Measurements from ENCODE around the gene ADGRV1.

The ADGRV1 gene

GRCh38 chr5:91179018-91179417, 620.4 kb downstream of the ADGRV1 start:
- H3K4me3 ChIP-seq (ENCODE audit: low read depth, low read length), result no peak overlapping the region

GRCh38 chr5:91180506-91180905, 621.9 kb downstream of the ADGRV1 start:
- no peak overlapping the region for H3K4me3 ChIP-seq (ENCODE audit: low read depth, low read length)

DNA sequence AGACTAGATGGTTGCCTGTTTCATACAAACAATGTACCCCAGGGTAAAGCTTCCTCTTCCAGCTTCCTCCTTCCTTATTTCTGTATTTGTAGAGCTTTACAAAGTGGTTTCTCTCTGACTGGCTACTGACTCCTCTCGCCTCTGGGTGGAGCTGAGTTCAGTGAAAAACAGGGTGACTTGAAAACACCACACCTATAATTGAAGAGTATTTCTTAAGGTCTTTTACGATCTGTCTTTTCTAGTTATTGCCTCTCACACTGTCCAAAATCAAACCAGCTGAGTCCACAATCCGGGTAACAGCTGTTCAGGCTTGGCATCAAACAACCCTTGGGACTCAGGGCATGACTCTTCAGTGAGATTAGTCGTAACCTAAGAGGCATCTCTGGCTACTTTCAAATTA, 624.2 kb downstream of the ADGRV1 start:
- no peak overlapping the region for H3K4me3 ChIP-seq (ENCODE audit: low read depth, low read length)

DNA sequence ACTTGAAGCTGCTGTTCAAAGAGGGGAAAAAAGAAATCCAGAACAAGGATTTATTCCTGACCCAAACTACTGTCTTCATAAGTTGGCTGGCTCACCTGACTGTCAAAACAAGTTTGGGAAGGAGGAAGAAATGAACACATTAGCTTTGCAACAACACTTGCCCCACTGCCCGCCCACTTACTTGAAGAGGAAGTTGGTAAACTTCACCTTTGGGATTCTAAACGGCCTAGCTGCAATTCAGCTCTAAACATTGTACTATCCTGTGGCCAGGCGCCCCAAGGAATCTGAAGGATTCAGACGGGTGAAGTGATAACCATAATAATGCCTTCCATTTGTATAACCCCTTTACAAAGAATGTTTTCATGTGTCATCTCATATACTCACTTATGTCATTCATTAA, 625.1 kb downstream of the ADGRV1 start:
- H3K4me3 ChIP-seq (ENCODE audit: low read depth, low read length), result no peak overlapping the region

DNA sequence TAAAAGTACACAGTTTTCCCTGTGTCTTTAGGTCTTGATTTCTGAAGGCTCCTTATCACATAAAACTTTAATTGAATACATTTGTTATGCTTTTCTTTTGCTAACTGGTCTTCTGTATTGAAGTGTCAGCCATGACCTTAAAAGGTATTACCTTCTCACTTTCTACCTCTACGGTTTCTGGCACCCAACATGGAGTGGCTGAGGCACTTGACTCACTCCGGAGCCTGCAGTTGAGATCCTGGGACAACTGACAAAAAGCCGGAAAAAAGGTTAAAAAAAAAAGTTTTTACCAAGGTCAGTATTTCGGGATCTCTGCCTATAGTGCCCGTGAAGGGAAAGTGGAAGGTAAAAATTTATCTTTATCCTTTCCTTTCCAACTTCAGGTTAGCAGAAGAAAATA, 627.5 kb downstream of the ADGRV1 start:
- H3K4me3 ChIP-seq (ENCODE audit: low read depth, low read length), result no peak overlapping the region

DNA sequence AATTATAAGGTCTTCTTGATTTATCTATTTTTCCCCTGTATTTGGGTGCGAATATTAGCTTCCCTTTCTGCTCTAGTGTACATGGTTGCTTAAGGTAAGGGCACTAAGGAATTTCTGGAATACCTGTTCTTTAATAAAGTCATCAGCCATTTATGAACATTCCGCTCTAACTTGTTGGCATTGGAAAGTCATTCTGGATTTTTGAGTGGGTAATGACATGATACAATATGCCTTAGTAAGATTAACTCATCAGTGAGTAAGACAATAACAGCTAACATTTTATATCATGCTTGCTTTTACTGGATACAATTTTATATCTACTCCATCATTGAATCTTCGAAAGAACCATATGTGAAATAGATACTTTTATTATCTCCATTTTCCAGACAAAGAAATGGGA, 628.4 kb downstream of the ADGRV1 start:
- no peak overlapping the region for H3K4me3 ChIP-seq (ENCODE audit: low read depth, low read length)

GRCh38 chr5:91188755-91189154, 630.2 kb downstream of the ADGRV1 start:
- no peak overlapping the region for H3K4me3 ChIP-seq (ENCODE audit: low read depth, low read length)

DNA sequence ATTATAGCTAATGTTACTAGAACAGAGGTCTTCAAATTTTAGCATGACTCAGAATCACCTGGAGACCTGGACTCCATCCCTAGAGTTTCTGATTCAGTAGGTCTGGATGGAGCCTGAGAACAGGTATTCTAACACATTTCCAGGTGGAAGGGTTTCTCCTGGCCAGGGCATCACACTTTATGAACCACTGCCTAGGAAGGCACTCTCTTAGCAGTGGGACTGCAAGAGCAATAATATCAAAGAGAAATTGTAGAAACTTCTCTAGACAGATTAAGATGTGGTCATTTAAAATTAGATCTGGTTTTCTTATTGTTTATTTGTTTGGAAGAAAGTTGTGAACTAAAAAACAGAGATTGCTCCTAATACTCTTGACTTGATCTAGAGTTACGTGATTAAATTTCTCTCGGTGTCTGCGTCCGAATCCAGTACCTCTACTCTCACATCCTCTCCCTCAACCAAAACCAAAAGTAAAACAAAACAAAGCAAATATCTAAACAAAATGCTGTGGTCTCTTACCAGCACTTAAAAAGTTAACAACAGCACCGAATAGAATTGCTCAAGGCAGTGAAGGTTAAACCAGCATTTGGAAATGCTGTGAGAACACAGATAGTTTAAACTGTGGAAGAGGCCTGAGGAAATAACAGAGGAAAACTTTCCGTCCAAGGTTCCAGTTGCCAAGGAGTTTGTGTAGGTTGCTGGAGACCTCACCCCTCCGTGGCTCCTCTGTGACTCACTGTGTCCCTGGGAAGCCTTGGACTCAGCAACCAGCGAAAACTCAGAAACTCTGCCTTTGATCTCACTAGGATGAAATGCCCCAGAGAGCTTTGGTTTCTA, 631.1 kb downstream of the ADGRV1 start:
- no peak overlapping the region for H3K4me3 ChIP-seq (ENCODE audit: low read depth, low read length)

- H3K4me3 ChIP-seq (ENCODE audit: low read depth, low read length), result no peak overlapping the region
Observed at GRCh38 chr5:91190314-91190690, 631.7 kb downstream of the ADGRV1 start.

DNA sequence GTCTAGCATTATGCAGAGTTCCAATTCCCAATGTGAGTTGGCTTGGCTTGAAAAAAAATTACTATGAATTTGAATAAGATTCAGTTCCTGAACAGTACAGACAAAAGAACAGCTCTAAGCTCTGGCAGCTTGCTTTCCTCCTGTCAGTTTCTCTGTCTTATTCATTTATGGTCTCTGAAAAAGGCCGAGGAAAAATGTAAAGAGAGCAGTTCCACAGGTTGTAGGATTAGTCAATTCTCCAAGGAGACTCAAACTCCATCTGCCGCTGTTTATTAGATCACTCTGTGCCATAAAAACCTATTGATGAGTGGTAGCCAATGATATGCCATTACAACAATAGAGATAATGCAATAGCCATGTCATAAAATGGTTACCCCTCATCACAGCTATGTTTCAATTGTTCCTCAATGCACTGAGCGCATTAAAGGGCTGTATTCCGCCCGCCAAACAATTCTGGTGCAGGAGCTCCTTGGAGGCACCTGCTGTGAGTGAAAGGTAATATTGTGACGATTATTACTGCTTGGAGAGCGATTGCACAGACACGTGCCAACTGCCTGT, 636.3 kb downstream of the ADGRV1 start:
- no peak overlapping the region for H3K4me3 ChIP-seq (ENCODE audit: low read depth, low read length)

DNA sequence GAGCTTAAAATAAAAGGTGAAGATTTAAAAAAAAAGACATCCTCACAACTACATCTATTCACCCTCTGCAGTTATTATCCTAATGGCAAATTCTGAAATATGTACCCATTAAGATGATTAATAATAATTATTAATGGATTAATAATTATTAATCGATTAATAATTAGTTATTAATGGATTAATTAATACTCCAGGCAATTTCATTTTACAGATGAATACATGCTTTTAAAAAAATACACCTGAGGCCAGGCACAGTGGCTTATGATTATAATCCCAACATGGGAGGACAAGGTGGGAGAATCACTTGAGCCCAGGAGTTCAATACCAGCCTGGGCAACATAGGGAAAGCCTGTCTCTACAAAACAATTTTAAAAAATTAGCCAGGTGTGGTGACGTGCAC, 642.1 kb downstream of the ADGRV1 start:
- H3K4me3 ChIP-seq (ENCODE audit: low read depth, low read length), result no peak overlapping the region

GRCh38 chr5:91206103-91206502, 647.5 kb downstream of the ADGRV1 start:
- no peak overlapping the region for H3K4me3 ChIP-seq (ENCODE audit: low read depth, low read length)

DNA sequence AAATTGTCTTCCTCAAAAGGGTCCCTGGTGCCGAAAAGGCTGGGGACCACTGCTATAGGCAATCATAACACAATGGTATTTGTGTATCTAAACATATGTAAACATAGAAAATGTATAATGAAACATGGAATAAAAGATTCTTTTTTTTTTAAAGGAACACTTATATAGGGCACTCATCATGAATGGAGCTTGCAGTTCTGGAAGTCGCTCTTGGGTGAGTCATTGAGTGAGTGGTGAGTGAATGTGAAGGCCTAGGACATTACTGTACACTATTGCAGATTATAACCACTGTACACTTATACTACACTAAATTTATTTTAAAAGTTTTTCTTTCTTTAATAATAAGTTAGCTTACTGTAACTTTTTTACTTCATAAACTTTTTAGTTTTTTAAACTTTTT, 648.1 kb downstream of the ADGRV1 start:
- no peak overlapping the region for H3K4me3 ChIP-seq (ENCODE audit: low read depth, low read length)

GRCh38 chr5:91207248-91207647, 648.7 kb downstream of the ADGRV1 start:
- no peak overlapping the region for H3K4me3 ChIP-seq (ENCODE audit: low read depth, low read length)

- no peak overlapping the region for H3K4me3 ChIP-seq (ENCODE audit: low read depth, low read length)
Observed at GRCh38 chr5:91211997-91212713, 653.6 kb downstream of the ADGRV1 start.

DNA sequence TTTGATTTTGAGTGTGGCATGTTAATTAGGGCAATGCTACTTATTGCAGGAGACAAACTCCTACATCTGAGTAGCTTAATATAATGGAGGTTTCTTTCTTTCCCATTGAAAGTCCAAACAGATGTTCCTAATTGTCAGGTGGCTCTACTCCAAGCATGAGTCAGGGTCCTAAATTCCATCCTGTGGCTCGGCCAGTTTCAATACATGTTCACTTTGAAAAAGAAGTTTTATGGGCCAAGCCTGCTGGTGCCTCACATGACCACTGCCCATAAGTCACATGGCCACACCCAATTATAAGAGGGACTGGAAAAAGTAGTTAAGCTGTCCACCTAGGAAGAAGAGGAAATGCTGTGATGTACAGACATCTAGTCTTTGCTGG, 654.1 kb downstream of the ADGRV1 start:
- H3K4me3 ChIP-seq (ENCODE audit: low read depth, low read length), result no peak overlapping the region

Measured in iPS-11a (cell line).